Stimulated activated CD8-positive, alpha-beta memory T cell treated with anti-CD3 and anti-CD28 coated beads, Interleukin-12 subunit alpha, Interleukin-12 subunit beta, amount 100 ng/mL, for 24 hours (primary cell): ENCODE results near the gene SMTNL2.
"Not testable (repeated sequence)": the region's sequence is repeated elsewhere in the genome, so short reads cannot be mapped to it uniquely, and the experiment has no call there.

Experiments used
- DNase-seq: peaks from one replicate; pipeline ENCODE4 v3.0.0-alpha.2; 2020; ENCODE audit errors: extremely low read depth

The SMTNL2 gene

GRCh38 chr17:4585638-4585994 lies 1.3 kb downstream of the SMTNL2 start:
- no peak for DNase-seq

GRCh38 chr17:4586043-4586442 lies 1.7 kb downstream of the SMTNL2 start:
- no peak for DNase-seq

GRCh38 chr17:4587195-4587594 lies 2.9 kb downstream of the SMTNL2 start:
- no peak for DNase-seq

- DNase-seq, result no peak
Measured at GRCh38 chr17:4587803-4588202, 3.5 kb downstream of the SMTNL2 start.

- DNase-seq, result no peak
Measured at GRCh38 chr17:4588391-4588790, 4.1 kb downstream of the SMTNL2 start.

GRCh38 chr17:4588898-4589625 lies 4.7 kb downstream of the SMTNL2 start:
- no peak for DNase-seq

- DNase-seq, result not testable (repeated sequence)
Measured at GRCh38 chr17:4590042-4590441, 5.7 kb downstream of the SMTNL2 start.

- DNase-seq, result no peak
Measured at GRCh38 chr17:4590981-4591453, 6.7 kb downstream of the SMTNL2 start.

- DNase-seq, result no peak
Measured at GRCh38 chr17:4591529-4591928, 7.2 kb downstream of the SMTNL2 start.

GRCh38 chr17:4592240-4593005 lies 8.1 kb downstream of the SMTNL2 start:
- no peak for DNase-seq

- DNase-seq, result no peak
Measured at GRCh38 chr17:4593021-4593421, 8.7 kb downstream of the SMTNL2 start.

- DNase-seq, result no peak
Measured at GRCh38 chr17:4594406-4594805, 10.1 kb downstream of the SMTNL2 start.

- DNase-seq, result no peak
Measured at GRCh38 chr17:4594931-4595684, 10.8 kb downstream of the SMTNL2 start.

- not testable (repeated sequence) for DNase-seq
Measured at GRCh38 chr17:4595685-4596342, 11.5 kb downstream of the SMTNL2 start.

- no peak for DNase-seq
Measured at GRCh38 chr17:4596636-4597380, 12.5 kb downstream of the SMTNL2 start.

GRCh38 chr17:4597975-4598374 lies 13.6 kb downstream of the SMTNL2 start:
- no peak for DNase-seq

- no peak for DNase-seq
Measured at GRCh38 chr17:4598776-4599504, 14.6 kb downstream of the SMTNL2 start.

- no peak for DNase-seq
Measured at GRCh38 chr17:4599505-4600281, 15.4 kb downstream of the SMTNL2 start.

- no peak for DNase-seq
Measured at GRCh38 chr17:4600563-4600962, 16.2 kb downstream of the SMTNL2 start.

GRCh38 chr17:4601326-4601725 lies 17.0 kb downstream of the SMTNL2 start:
- DNase-seq, result no peak
